ENCODE data around the gene EIF1B.

DNA sequence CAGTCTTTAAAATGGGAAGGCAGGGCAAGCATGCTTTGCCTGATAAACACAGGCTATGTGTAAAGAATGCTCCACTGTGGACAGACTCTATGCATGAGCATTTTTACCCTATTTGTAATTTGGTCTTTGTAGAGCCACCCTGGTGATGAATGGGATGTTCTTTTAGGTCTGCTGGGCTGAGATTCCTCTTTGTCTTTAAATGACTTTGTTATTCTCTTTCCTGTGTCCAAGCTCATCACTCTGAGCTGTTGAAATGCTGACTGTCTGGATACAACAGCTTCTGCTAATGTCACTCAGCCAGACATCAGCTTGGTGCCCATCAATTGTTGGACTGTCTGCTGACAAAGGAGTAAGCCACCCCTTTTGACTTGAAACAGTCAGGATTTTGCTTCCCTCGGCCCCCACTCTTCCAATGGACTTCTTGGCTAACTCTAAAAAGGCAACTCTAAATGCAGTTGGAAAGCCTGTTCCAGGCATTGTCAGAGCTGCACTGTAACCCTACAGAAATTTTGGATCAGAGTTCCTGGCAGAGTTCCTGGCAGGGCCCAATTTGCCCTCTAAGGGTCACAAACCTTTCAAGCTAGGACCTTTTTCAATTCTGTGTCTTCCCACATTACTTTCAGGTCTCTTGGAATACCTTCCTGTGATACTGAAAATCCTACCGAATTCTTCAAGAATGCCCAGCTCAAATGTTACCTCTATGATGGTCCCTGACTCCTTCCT lies 40.5 kb upstream of the EIF1B start:
- TF ChIP-seq POLR2A (IDR thresholded peaks at IDR 0.05; ENCODE audit: borderline replicate concordance, extremely low read depth, insufficient read depth, insufficient read length): no peak
- TF ChIP-seq ZBTB33 (IDR thresholded peaks at IDR 0.05; ENCODE audit: extremely low read depth, insufficient replicate concordance, low read length): no peak
- TF ChIP-seq EZH2 (IDR thresholded peaks at IDR 0.05): no peak
- no peak for TF ChIP-seq CTCF (IDR thresholded peaks at IDR 0.05 in 2 of 3, conservative IDR thresholded peaks at IDR 0.05 in 1 of 3; ENCODE audit: borderline replicate concordance in 1 of 3, insufficient read depth in 1 of 3, low read depth in 2 of 3, low read length in 2 of 3)
- TF ChIP-seq FOSL1 (IDR thresholded peaks at IDR 0.05; ENCODE audit: low read depth): no peak
- TF ChIP-seq, protein P1, sequence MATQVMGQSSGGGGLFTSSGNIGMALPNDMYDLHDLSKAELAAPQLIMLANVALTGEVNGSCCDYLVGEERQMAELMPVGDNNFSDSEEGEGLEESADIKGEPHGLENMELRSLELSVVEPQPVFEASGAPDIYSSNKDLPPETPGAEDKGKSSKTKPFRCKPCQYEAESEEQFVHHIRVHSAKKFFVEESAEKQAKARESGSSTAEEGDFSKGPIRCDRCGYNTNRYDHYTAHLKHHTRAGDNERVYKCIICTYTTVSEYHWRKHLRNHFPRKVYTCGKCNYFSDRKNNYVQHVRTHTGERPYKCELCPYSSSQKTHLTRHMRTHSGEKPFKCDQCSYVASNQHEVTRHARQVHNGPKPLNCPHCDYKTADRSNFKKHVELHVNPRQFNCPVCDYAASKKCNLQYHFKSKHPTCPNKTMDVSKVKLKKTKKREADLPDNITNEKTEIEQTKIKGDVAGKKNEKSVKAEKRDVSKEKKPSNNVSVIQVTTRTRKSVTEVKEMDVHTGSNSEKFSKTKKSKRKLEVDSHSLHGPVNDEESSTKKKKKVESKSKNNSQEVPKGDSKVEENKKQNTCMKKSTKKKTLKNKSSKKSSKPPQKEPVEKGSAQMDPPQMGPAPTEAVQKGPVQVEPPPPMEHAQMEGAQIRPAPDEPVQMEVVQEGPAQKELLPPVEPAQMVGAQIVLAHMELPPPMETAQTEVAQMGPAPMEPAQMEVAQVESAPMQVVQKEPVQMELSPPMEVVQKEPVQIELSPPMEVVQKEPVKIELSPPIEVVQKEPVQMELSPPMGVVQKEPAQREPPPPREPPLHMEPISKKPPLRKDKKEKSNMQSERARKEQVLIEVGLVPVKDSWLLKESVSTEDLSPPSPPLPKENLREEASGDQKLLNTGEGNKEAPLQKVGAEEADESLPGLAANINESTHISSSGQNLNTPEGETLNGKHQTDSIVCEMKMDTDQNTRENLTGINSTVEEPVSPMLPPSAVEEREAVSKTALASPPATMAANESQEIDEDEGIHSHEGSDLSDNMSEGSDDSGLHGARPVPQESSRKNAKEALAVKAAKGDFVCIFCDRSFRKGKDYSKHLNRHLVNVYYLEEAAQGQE (IDR thresholded peaks at IDR 0.05; ENCODE audit: low read depth): no peak
- TF ChIP-seq SP1 (IDR thresholded peaks at IDR 0.05; ENCODE audit: low read depth): no peak
- no peak for TF ChIP-seq POLR2AphosphoS5 (IDR thresholded peaks at IDR 0.05; ENCODE audit: low read depth, low read length)
- no peak for TF ChIP-seq YY1 (IDR thresholded peaks at IDR 0.05; ENCODE audit: extremely low read depth, insufficient replicate concordance, low read depth, low read length)
- no peak for TF ChIP-seq RAD21 (IDR thresholded peaks at IDR 0.05; ENCODE audit: low read depth)
- no peak for TF ChIP-seq SIN3A (IDR thresholded peaks at IDR 0.05; ENCODE audit: low read depth)
- no peak for TF ChIP-seq EZH2phosphoT487 (IDR thresholded peaks at IDR 0.05; ENCODE audit: borderline replicate concordance)
